ENCODE results near the gene CDC42EP3. TPM values are rescaled to one million over a fixed set of nuclear protein-coding genes. Genes with fewer than 3 reads are reported as not detected.

The CDC42EP3 gene
- total and polyA plus RNA-seq, 2 donors (not counting 1 experiment from before 2014, with no cell fraction given) = 28.0 to 29.9 TPM

DNA sequence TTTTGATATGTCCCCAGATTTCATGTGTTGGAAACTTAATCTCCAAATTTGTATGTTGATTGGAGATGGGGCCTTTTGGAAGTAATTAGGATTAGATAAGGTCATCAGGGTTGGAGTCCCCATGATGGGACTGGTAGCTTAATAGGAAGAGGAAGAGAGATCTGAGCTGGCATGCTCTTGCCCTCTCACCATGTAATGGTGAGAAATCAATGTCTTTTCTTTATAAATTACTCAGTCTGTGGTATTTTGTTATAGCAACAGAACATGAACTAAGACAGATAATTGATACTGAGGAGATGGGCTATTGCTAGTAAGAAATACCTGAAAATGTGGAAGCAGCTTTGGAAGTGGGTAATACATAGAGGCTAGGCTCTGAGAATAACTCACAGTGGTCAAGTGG, 48.0 kb downstream of the CDC42EP3 start:
- no peak overlapping the region for H2AFZ ChIP-seq (ENCODE audit: insufficient read depth, low read depth, low read length, poor library complexity, severe bottlenecking)
- H3K36me3 ChIP-seq (replicated peaks in 1 of 2; ENCODE audit: control extremely low read depth in 1 of 2, control insufficient read depth in 1 of 2, extremely low read depth in 1 of 2, insufficient read depth in 2 of 2, low read length in 1 of 2) = no peaks in the 10 kb centered on the region
- no peaks in the 10 kb centered on the region for H4K20me1 ChIP-seq (ENCODE audit: control insufficient read depth, insufficient read depth, low read length, poor library complexity, severe bottlenecking)
- ATAC-seq (ENCODE audit: low read depth) (no peak), DNase-seq (no peak)
- no peaks in the 10 kb centered on the region for H3K27me3 ChIP-seq (replicated peaks in 1 of 4; ENCODE audit: control extremely low read depth in 1 of 4, control insufficient read depth in 3 of 4, insufficient read depth in 4 of 4, low read length in 3 of 4)
- no peaks in the 10 kb centered on the region for H3K27me3 Mint-ChIP-seq
- peaks cover 60% of the 10 kb centered on the region for H3K4me1 Mint-ChIP-seq
- H3K4me1 ChIP-seq (ENCODE audit: control insufficient read depth in 2 of 2, insufficient read depth in 2 of 2, low read length in 2 of 2) = peaks cover 52 to 54% of the 10 kb centered on the region in 2 donors
- no peak overlapping the region for H3K9ac ChIP-seq (ENCODE audit: low read length)
- H3K9me3 ChIP-seq (ENCODE audit: control extremely low read depth in 1 of 3, control insufficient read depth in 2 of 3, insufficient read depth in 1 of 3, low read length in 2 of 3) = peaks cover 0 to 1% (median 0%) of the 10 kb centered on the region in 3 donors
- ChIA-PET CTCF (interaction anchor here (0.8 to 2.3 kb wide), 5 partner anchors 21 to 209 kb away, joined by 3 to 10 read pairs (median 3); no protein-coding TSS in a partner anchor), POLR2A (interaction anchor here (1.1 kb wide), 1 partner anchor 48 kb away, joined by 3 read pairs; the partner anchor contains the start of gene CDC42EP3)
- TF ChIP-seq, protein P1, sequence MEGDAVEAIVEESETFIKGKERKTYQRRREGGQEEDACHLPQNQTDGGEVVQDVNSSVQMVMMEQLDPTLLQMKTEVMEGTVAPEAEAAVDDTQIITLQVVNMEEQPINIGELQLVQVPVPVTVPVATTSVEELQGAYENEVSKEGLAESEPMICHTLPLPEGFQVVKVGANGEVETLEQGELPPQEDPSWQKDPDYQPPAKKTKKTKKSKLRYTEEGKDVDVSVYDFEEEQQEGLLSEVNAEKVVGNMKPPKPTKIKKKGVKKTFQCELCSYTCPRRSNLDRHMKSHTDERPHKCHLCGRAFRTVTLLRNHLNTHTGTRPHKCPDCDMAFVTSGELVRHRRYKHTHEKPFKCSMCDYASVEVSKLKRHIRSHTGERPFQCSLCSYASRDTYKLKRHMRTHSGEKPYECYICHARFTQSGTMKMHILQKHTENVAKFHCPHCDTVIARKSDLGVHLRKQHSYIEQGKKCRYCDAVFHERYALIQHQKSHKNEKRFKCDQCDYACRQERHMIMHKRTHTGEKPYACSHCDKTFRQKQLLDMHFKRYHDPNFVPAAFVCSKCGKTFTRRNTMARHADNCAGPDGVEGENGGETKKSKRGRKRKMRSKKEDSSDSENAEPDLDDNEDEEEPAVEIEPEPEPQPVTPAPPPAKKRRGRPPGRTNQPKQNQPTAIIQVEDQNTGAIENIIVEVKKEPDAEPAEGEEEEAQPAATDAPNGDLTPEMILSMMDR (IDR thresholded peaks at IDR 0.05) = no peak
- no peak for TF ChIP-seq EZH2 (IDR thresholded peaks at IDR 0.05; ENCODE audit: borderline replicate concordance, insufficient read depth, low read depth, low read length, poor library complexity, severe bottlenecking)
- H3K4me3 Mint-ChIP-seq = peak overlapping the region; percentile 55
- intact Hi-C loops (cut with micrococcal nuclease) = loop anchor here (5.0 kb wide), 1 partner anchor 66 kb away; no protein-coding TSS in a partner anchor
- peak overlapping the region; percentile 92 for H3K27ac Mint-ChIP-seq
- H3K27ac ChIP-seq (ENCODE audit: low read length in 2 of 2) = peak overlapping the region; percentile 20 to 58
- peak overlapping the region; percentile 43 for H3K4me2 ChIP-seq (replicated peaks; ENCODE audit: low read depth, low read length, poor library complexity, severe bottlenecking)
- no peak overlapping the region for H3K4me3 ChIP-seq (ENCODE audit: control extremely low read depth in 1 of 5, extremely low read depth in 1 of 5, insufficient read depth in 1 of 5, low read depth in 2 of 5, low read length in 4 of 5)
- H3K9me3 Mint-ChIP-seq (ENCODE audit: insufficient read depth) = no peaks in the 10 kb centered on the region
- H3K79me2 ChIP-seq (ENCODE audit: control insufficient read depth, insufficient read depth, low read length) = no peaks in the 10 kb centered on the region

DNA sequence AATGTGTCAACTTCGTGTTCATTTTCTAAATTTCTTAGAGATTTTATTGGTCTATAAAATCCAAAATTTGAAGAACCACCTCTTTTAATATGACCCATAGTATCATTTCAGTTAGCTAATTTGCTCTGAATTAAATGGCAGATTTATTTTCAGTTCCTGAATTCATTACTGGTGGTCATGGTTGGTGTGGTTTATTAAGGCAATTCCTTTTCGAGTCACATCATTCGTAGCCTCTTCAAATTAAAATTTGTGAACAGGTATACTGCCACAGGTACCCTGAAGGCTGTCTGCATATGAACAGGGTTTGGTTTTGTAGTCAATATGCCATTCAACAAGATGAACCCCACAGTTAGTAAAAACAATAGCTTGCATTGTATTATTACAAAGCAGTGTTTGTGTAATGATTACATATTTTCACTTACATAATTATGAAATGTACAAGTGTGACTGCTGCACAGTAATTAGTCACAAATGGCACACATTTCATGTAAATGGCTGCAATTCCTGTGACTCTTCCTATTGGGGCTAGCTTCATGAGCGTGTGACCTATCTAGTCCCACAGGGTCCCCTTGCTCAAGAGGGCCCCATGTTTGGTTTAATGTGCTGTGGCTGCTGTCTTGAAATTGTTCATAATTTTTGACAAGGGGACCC, 48.9 kb downstream of the CDC42EP3 start:
- no CpG with 5 or more reads among the region's 4 CpGs for WGBS (ENCODE audit: insufficient coverage)
- Histone ChIP-seq H3K27ac (ENCODE audit: low read length in 2 of 2) (no peak overlapping the region), H3K9ac (ENCODE audit: low read length) (no peak overlapping the region), H3K4me3 (ENCODE audit: control extremely low read depth in 1 of 5, extremely low read depth in 1 of 5, insufficient read depth in 1 of 5, low read depth in 2 of 5, low read length in 4 of 5) (no peak overlapping the region), H3K36me3 (replicated peaks in 1 of 2; ENCODE audit: control extremely low read depth in 1 of 2, control insufficient read depth in 1 of 2, extremely low read depth in 1 of 2, insufficient read depth in 2 of 2, low read length in 1 of 2) (no peaks in the 10 kb centered on the region), H3K9me3 (ENCODE audit: control extremely low read depth in 1 of 3, control insufficient read depth in 2 of 3, insufficient read depth in 1 of 3, low read length in 2 of 3) (peaks cover 0 to 2% (median 1%) of the 10 kb centered on the region in 3 donors), H2AFZ (ENCODE audit: insufficient read depth, low read depth, low read length, poor library complexity, severe bottlenecking) (no peak overlapping the region), H3K4me1 (ENCODE audit: control insufficient read depth in 2 of 2, insufficient read depth in 2 of 2, low read length in 2 of 2) (peaks cover 54% of the 10 kb centered on the region in 2 donors), H3K79me2 (ENCODE audit: control insufficient read depth, insufficient read depth, low read length) (no peaks in the 10 kb centered on the region), H3K27me3 (replicated peaks in 1 of 4; ENCODE audit: control extremely low read depth in 1 of 4, control insufficient read depth in 3 of 4, insufficient read depth in 4 of 4, low read length in 3 of 4) (no peaks in the 10 kb centered on the region), H4K20me1 (ENCODE audit: control insufficient read depth, insufficient read depth, low read length, poor library complexity, severe bottlenecking) (no peaks in the 10 kb centered on the region), H3K4me2 (replicated peaks; ENCODE audit: low read depth, low read length, poor library complexity, severe bottlenecking) (peak overlapping the region; percentile 10)
- H3K4me3 Mint-ChIP-seq = no peak overlapping the region
- no peaks in the 10 kb centered on the region for H3K9me3 Mint-ChIP-seq (ENCODE audit: insufficient read depth)
- ChIA-PET POLR2A (interaction anchor here (1.1 kb wide), 1 partner anchor 49 kb away, joined by 3 read pairs; the partner anchor contains the start of gene CDC42EP3), CTCF (interaction anchor here (1.5 to 2.3 kb wide), 2 partner anchors 26 to 35 kb away, joined by 4 to 10 read pairs; no protein-coding TSS in a partner anchor)
- no peaks in the 10 kb centered on the region for H3K27me3 Mint-ChIP-seq
- peaks cover 66% of the 10 kb centered on the region for H3K4me1 Mint-ChIP-seq
- H3K27ac Mint-ChIP-seq = no peak overlapping the region
- ATAC-seq (ENCODE audit: low read depth) = peak; percentile 21
- TF ChIP-seq, protein P1 (IDR thresholded peaks at IDR 0.05) = no peak
- no peak for TF ChIP-seq EZH2 (IDR thresholded peaks at IDR 0.05; ENCODE audit: borderline replicate concordance, insufficient read depth, low read depth, low read length, poor library complexity, severe bottlenecking)
- peak; percentile 52 for DNase-seq
- intact Hi-C loops (cut with micrococcal nuclease) = loop anchor here (5.0 kb wide), 1 partner anchor 65 kb away; no protein-coding TSS in a partner anchor
